ENCODE results near the gene MDC1. TPM values are rescaled to one million over a fixed set of nuclear protein-coding genes. Genes with fewer than 3 reads are reported as not detected.

MDC1 gene
- total and polyA plus RNA-seq, 2 donors (not counting 3 experiments of a cell fraction or from before 2014, with no cell fraction given), result 16.8 to 42.3 TPM

DNA sequence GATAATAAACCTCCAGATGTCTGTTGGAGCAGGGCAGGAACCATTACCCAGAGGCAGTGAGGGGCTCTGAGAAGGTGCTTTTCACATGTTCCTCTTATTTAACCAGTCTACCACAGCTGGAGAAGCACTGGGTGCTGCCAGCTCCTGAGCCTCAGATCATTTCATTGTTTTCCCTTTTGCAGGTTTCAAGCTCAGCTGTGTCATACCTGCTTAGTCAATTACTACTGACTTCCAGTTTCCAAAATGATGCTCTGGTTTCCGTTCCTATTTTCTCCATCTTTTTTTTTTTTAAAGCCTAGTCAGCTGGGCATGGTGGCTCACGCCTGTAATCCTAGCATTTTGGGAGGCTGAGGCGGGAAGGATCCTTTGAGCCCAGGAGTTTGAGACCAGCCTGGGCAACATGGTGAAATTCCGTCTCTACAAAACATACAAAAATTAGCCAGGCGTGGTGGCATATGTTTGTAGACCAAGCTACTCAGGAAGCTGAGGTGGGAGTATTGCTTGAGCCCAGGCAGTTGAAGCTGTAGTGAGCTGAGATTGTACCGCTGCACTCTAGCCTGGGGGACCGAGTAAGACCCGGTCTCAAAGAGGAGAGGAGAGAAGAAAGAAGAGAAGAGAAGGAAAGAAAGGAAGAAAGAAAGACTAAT, 18.7 kb upstream of the MDC1 start:
- intact Hi-C loops (cut with micrococcal nuclease), result no loop called here
- peaks cover 34% of the 10 kb centered on the region for H3K4me1 ChIP-seq (ENCODE audit: control insufficient read depth, extremely low read depth, insufficient read depth, low read length)
- TF ChIP-seq POLR2A (IDR thresholded peaks at IDR 0.05; ENCODE audit: low read depth, low read length) (no peak), GATA2 (IDR thresholded peaks at IDR 0.05; ENCODE audit: insufficient read depth, insufficient read length, low read depth, low read length) (no peak), FOS (IDR thresholded peaks at IDR 0.05; ENCODE audit: borderline replicate concordance, insufficient read depth, low read length) (no peak)
- TF ChIP-seq, protein P1, sequence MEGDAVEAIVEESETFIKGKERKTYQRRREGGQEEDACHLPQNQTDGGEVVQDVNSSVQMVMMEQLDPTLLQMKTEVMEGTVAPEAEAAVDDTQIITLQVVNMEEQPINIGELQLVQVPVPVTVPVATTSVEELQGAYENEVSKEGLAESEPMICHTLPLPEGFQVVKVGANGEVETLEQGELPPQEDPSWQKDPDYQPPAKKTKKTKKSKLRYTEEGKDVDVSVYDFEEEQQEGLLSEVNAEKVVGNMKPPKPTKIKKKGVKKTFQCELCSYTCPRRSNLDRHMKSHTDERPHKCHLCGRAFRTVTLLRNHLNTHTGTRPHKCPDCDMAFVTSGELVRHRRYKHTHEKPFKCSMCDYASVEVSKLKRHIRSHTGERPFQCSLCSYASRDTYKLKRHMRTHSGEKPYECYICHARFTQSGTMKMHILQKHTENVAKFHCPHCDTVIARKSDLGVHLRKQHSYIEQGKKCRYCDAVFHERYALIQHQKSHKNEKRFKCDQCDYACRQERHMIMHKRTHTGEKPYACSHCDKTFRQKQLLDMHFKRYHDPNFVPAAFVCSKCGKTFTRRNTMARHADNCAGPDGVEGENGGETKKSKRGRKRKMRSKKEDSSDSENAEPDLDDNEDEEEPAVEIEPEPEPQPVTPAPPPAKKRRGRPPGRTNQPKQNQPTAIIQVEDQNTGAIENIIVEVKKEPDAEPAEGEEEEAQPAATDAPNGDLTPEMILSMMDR (IDR thresholded peaks at IDR 0.05; ENCODE audit: extremely low read depth in 1 of 2, insufficient read depth in 1 of 2, low read depth in 1 of 2, low read length in 2 of 2), result no peak
- no peak for DNase-seq (ENCODE audit: low read depth, low spot score)
- BruUV-seq (replicated peaks), result no TSS peak
- H3K36me3 ChIP-seq (ENCODE audit: control insufficient read depth in 2 of 2, extremely low read depth in 1 of 2, insufficient read depth in 2 of 2, low read length in 2 of 2), result peaks cover 5 to 13% of the 10 kb centered on the region in 2 experiments
- dilution Hi-C loops (cut with MboI; ENCODE audit: extremely low pct_ligation_motif_present, low sequenced_read_pairs), result loop anchor here (25.0 kb wide), 1 partner anchor 152 kb away; the partner anchor contains the start of gene DDR1
- no peaks in the 10 kb centered on the region for H3K27me3 ChIP-seq (ENCODE audit: control insufficient read depth in 2 of 2, insufficient read depth in 2 of 2, low read length in 2 of 2)
- no peak overlapping the region for H3K4me3 ChIP-seq (replicated peaks in 1 of 3; ENCODE audit: insufficient read depth in 1 of 3, low read depth in 1 of 3, low read length in 3 of 3)
- H2AFZ ChIP-seq (ENCODE audit: low read depth, low read length), result no peak overlapping the region
- no peaks in the 10 kb centered on the region for H4K20me1 ChIP-seq (replicated peaks; ENCODE audit: control insufficient read depth, extremely low read depth, insufficient read depth, low read length)
- CTCF ChIA-PET, result interaction anchor here (0.9 to 2.1 kb wide), 3 partner anchors 57 to 344 kb away, joined by 3 to 4 read pairs (median 3); partner anchors contain the start of gene DHX16
- peaks cover 23% of the 10 kb centered on the region for H3K79me2 ChIP-seq (ENCODE audit: control insufficient read depth, insufficient read depth, low read length)
- H3K9ac ChIP-seq (replicated peaks; ENCODE audit: extremely low read depth, insufficient read depth, low read length), result no peak overlapping the region
- no peak overlapping the region for H3K27ac ChIP-seq (ENCODE audit: insufficient read depth, low read depth, low read length)
- POLR2A ChIA-PET, result interaction anchor here (1.3 kb wide), 1 partner anchor 17 kb away, joined by 3 read pairs; no protein-coding TSS in a partner anchor
- no peak for FAIRE-seq
- H3K9me3 ChIP-seq (replicated peaks; ENCODE audit: control insufficient read depth, insufficient read depth, low read length), result no peaks in the 10 kb centered on the region
- no peaks in the 10 kb centered on the region for H3K9me1 ChIP-seq (replicated peaks; ENCODE audit: control insufficient read depth, extremely low read depth, insufficient read depth, low read length)
- no peak overlapping the region for H3K4me2 ChIP-seq (ENCODE audit: insufficient read depth, low read length)

All from endothelial cell of umbilical vein (primary cell).